GM12878 (cell line): ENCODE measurements around the gene PCSK5. TPM values are rescaled to one million over a fixed set of nuclear protein-coding genes. Genes with fewer than 3 reads are reported as not detected.

ENCODE experiments used
- ATAC-seq: fragments of 200-7000 bp; cut with Tn5 transposase; 3 replicates; pipeline ENCODE4 v1.9.1; 2020; ENCODE audit warnings: mild to moderate bottlenecking, moderate library complexity
- BruUV-seq: library from RNA; stranded (reverse); fragments of 400-500 nt; replicated peaks from 2 replicates; lab custom pipeline; 2021; lab: Mats Ljungman, UMichigan
- CTCF ChIA-PET: fragments of 300-600 bp; sonication (Branson Sonifier 250); formaldehyde crosslinking; extraction: SDS; loops from one replicate; lab custom pipeline; 2021; ENCODE audit warnings: inconsistent platforms; lab: Yijun Ruan, JAX
- POLR2A ChIA-PET: fragments of 350-600 bp; formaldehyde crosslinking; extraction: SDS; loops from one replicate; lab custom pipeline; 2021; ENCODE audit warnings: inconsistent platforms; lab: Charles Lee
- RAD21 ChIA-PET: fragments of 300-600 bp; sonication (Branson Sonifier 250); formaldehyde crosslinking; loops from one replicate; lab custom pipeline; 2023; ENCODE audit warnings: antibody characterized with exemption; ENCODE audit not compliant: unreplicated experiment; lab: Charles Lee
- SMC1A ChIA-PET: fragments of 300-600 bp; sonication (Branson Sonifier 250); formaldehyde crosslinking; loops from one replicate; lab custom pipeline; 2023; ENCODE audit not compliant: unreplicated experiment, uncharacterized antibody; lab: Charles Lee
- DNase-seq: peaks from one replicate; pipeline ENCODE4 v3.0.0-alpha.2; 2011; ENCODE audit warnings: low read depth, low spot score
- FAIRE-seq: peaks from 3 replicates; lab custom pipeline; 2011; peaks lifted over from hg19 to GRCh38; lab: Jason Lieb, UNC
- H2AFZ ChIP-seq: 2 replicates; pipeline ENCODE4 v1.6.0; 2011; ENCODE audit warnings: low read depth, low read length, control low read depth; ENCODE audit not compliant: control insufficient read depth
- H3K27ac ChIP-seq: 2 replicates; pipeline ENCODE4 v1.5.1; 2011; ENCODE audit warnings: control low read depth; ENCODE audit not compliant: control insufficient read depth, insufficient read depth
- H3K27me3 ChIP-seq, 2 experiments: replicated peaks in 1 of 2; 2 replicates each; pipeline versions ENCODE4 v1.6.0 to v1.6.1; 2011; ENCODE audit warnings: low read length in 1 of 2; ENCODE audit not compliant: control insufficient read depth in 2 of 2, insufficient read depth in 2 of 2
- H3K36me3 ChIP-seq, 2 experiments: 2 replicates each; pipeline ENCODE4 v1.5.1; 2011; ENCODE audit warnings: low read length in 1 of 2; ENCODE audit not compliant: control insufficient read depth in 2 of 2, insufficient read depth in 2 of 2
- H3K4me1 ChIP-seq: 2 replicates; pipeline ENCODE4 v1.6.1; 2011; ENCODE audit warnings: mild to moderate bottlenecking, low read length, moderate library complexity, mixed read lengths; ENCODE audit not compliant: control insufficient read depth, insufficient read depth
- H3K4me2 ChIP-seq: 2 replicates; pipeline ENCODE4 v1.6.0; 2011; ENCODE audit warnings: control low read depth; ENCODE audit not compliant: control insufficient read depth, insufficient read depth
- H3K4me3 ChIP-seq: fragments of 200-600 bp; sonication (generic); 2 replicates; pipeline ENCODE4 v1.5.1; 2016
- H3K79me2 ChIP-seq: 2 replicates; pipeline ENCODE4 v1.6.0; 2011; ENCODE audit warnings: low read length; ENCODE audit not compliant: control insufficient read depth, insufficient read depth
- H3K9ac ChIP-seq: 2 replicates; pipeline ENCODE4 v1.8.0; 2011; ENCODE audit warnings: low read length, control low read depth, mixed read lengths; ENCODE audit not compliant: control insufficient read depth, insufficient read depth
- H3K9me3 ChIP-seq: replicated peaks from 3 replicates; pipeline ENCODE4 v1.5.1; 2011; ENCODE audit warnings: mild to moderate bottlenecking, low read length; ENCODE audit not compliant: control insufficient read depth, insufficient read depth
- H4K20me1 ChIP-seq: 2 replicates; pipeline ENCODE4 v1.6.0; 2011; ENCODE audit not compliant: control insufficient read depth, insufficient read depth
- ASH2L ChIP-seq: fragments of 300-600, 200-600 bp; sonication (generic); IDR thresholded peaks from 2 replicates; pipeline ENCODE4 v1.6.1; 2017; ENCODE audit warnings: low read depth, mild to moderate bottlenecking, borderline replicate concordance
- DPF2 ChIP-seq: fragments of 450-650 bp; IDR thresholded peaks from 2 replicates; pipeline ENCODE4 v1.6.1; 2017; ENCODE audit warnings: mild to moderate bottlenecking
- ESRRA ChIP-seq: IDR thresholded peaks from 2 replicates; pipeline ENCODE4 v1.6.1; 2012; ENCODE audit warnings: mild to moderate bottlenecking, low read length, improper control_type of control experiment
- FOXK2 ChIP-seq: fragments of 450-650 bp; IDR thresholded peaks from 2 replicates; pipeline ENCODE4 v1.6.1; 2017; ENCODE audit warnings: mild to moderate bottlenecking, moderate library complexity
- MYB ChIP-seq: fragments of 150-350 bp; IDR thresholded peaks from 2 replicates; pipeline ENCODE4 v1.6.1; 2014; ENCODE audit warnings: mild to moderate bottlenecking, low read depth, low read length, borderline replicate concordance
- NFYB ChIP-seq: IDR thresholded peaks from 2 replicates; pipeline ENCODE4 v1.6.1; 2011; ENCODE audit warnings: low read depth, mild to moderate bottlenecking, low read length, improper control_type of control experiment, moderate library complexity; ENCODE audit not compliant: insufficient read depth
- ZNF217 ChIP-seq: fragments of 450-650 bp; IDR thresholded peaks from 2 replicates; pipeline ENCODE4 v1.6.1; 2017; ENCODE audit warnings: antibody characterized with exemption, mild to moderate bottlenecking
- WGBS: methylation state at CpG from one replicate; pipeline ENCODE4 v1.1.6; 2016; ENCODE audit warnings: low lambda C conversion rate; ENCODE audit not compliant: insufficient replicate concordance, insufficient coverage; ENCODE audit errors: missing lambda C conversion rate; 5-methylcytosine and 5-hydroxymethylcytosine counted together
- in situ Hi-C: fragments of 300-500 bp; cut with MboI; formaldehyde crosslinking; loops from 9 replicates; pipeline ENCODE4 v1.14.3; 2018; ENCODE audit warnings: mixed read lengths
- intact Hi-C: fragments of 100-400 bp; cut with micrococcal nuclease; formaldehyde crosslinking; loops from one replicate; pipeline ENCODE4 v1.14.2; 2022; ENCODE audit not compliant: unreplicated experiment
- polyA plus RNA-seq, 11 experiments: library from polyadenylated mRNA; depleted of rRNA in 4 of 11; unstranded in 6 of 11; stranded (reverse) in 5 of 11; fragments of >200 nt; fragmentation: Nextera tagmentation in 4 of 11; fragmentation: Illumina TruSeq in 1 of 11; extraction: Ambion mirVana in 4 of 11; extraction: Trizol in 1 of 11; gene quantifications; 1 replicate in 1 of 11; 2 replicates in 10 of 11; pipeline versions ENCODE4 v1.2.1 to v1.2.3, GENCODE V29; 2011 to 2016; ENCODE audit warnings: inconsistent platforms in 2 of 11, missing spikeins in 2 of 11, low read depth in 1 of 11
- total RNA-seq, 4 experiments: library from RNA; depleted of rRNA in 3 of 4; stranded (reverse); fragments of >200 nt in 3 of 4; fragmentation: Illumina TruSeq in 1 of 4; extraction: Trizol in 1 of 4; gene quantifications; 2 replicates each; pipeline versions ENCODE4 v1.2.1 to v1.2.3, GENCODE V29; 2013 to 2021
- TF ChIP-seq, protein P1 (sequence below): fragments of 450-650 bp; conservative IDR thresholded peaks from 2 replicates; pipeline ENCODE4 v1.6.1; 2017; ENCODE audit warnings: mild to moderate bottlenecking, moderate library complexity
- TF ChIP-seq, protein P2 (sequence below): fragments of 450-650 bp; IDR thresholded peaks from 2 replicates; pipeline ENCODE4 v1.6.1; 2014; ENCODE audit warnings: mild to moderate bottlenecking

Gene PCSK5
- total and polyA plus RNA-seq, 10 of the 15 experiments (the other 5 are each of a cell fraction or from before 2014, with no cell fraction given), result 0.01 to 0.13 (median 0.04) TPM; not detected in 3

DNA sequence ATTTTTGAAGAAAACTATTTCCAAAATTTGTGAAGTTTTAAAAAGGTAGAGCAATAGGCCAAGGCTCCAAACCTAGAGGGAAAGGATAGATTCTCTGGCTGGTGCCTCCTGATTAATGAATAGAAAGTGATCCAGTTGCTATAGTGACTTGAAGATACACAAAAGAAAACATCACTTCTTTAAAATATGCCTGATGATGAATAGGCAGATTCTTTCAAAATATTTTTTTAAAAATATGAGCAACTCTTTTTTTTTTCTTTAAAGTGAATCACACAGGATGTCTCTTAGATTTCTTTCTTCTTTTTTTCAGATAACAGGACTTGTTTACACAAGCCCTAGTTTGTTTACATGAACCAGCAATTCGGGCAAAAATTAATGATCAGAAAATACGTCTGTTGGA is 379.3 kb downstream of the PCSK5 start:
- 0% methylated on average over 2 of the region's 2 CpGs for WGBS
- Histone ChIP-seq H3K27me3 (no peaks in the 10 kb centered on the region), H3K4me2 (no peak overlapping the region), H3K4me3 (no peak overlapping the region), H3K9ac (no peak overlapping the region), H3K36me3 (no peaks in the 10 kb centered on the region), H4K20me1 (no peaks in the 10 kb centered on the region), H3K9me3 (no peaks in the 10 kb centered on the region), H2AFZ (no peak overlapping the region), H3K79me2 (no peaks in the 10 kb centered on the region), H3K4me1 (no peaks in the 10 kb centered on the region), H3K27ac (no peak overlapping the region)
- ATAC-seq (no peak), FAIRE-seq (no peak), DNase-seq (no peak)
- CTCF ChIA-PET, result no interaction called here
- in situ Hi-C loops, result no loop called here
- no TSS peak for BruUV-seq
- RAD21 ChIA-PET, result no interaction called here
- POLR2A ChIA-PET, result no interaction called here
- TF ChIP-seq ASH2L (no peak), MYB (no peak)
- intact Hi-C loops, result no loop called here
- SMC1A ChIA-PET, result no interaction called here

DNA sequence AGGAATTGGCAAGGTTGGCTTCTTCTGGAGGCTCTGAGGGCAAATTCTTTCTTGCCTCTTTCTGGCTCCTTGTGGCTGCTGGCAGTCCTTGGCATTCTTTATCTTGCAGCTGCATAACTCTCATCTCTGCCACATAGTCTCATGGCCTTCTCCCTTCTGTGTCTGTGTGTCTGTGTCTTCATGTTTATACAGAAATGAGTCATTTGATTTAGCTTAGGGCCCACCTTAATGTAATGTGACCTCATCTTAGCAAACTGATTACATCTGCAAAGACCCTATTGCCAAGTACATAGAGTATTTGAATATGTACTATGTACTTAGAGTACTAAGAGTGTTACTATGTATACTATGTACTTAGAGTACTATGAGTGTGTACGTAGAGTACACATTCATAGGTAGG is 381.3 kb downstream of the PCSK5 start:
- TF ChIP-seq, protein P1, sequence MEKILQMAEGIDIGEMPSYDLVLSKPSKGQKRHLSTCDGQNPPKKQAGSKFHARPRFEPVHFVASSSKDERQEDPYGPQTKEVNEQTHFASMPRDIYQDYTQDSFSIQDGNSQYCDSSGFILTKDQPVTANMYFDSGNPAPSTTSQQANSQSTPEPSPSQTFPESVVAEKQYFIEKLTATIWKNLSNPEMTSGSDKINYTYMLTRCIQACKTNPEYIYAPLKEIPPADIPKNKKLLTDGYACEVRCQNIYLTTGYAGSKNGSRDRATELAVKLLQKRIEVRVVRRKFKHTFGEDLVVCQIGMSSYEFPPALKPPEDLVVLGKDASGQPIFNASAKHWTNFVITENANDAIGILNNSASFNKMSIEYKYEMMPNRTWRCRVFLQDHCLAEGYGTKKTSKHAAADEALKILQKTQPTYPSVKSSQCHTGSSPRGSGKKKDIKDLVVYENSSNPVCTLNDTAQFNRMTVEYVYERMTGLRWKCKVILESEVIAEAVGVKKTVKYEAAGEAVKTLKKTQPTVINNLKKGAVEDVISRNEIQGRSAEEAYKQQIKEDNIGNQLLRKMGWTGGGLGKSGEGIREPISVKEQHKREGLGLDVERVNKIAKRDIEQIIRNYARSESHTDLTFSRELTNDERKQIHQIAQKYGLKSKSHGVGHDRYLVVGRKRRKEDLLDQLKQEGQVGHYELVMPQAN, result no peak
- TF ChIP-seq, protein P2, sequence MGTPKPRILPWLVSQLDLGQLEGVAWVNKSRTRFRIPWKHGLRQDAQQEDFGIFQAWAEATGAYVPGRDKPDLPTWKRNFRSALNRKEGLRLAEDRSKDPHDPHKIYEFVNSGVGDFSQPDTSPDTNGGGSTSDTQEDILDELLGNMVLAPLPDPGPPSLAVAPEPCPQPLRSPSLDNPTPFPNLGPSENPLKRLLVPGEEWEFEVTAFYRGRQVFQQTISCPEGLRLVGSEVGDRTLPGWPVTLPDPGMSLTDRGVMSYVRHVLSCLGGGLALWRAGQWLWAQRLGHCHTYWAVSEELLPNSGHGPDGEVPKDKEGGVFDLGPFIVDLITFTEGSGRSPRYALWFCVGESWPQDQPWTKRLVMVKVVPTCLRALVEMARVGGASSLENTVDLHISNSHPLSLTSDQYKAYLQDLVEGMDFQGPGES, result no peak
- no peak for TF ChIP-seq ESRRA
- no peak for TF ChIP-seq ZNF217
- no peak for TF ChIP-seq FOXK2
- no peak for TF ChIP-seq NFYB
- TF ChIP-seq DPF2, result no peak
- Histone ChIP-seq H4K20me1 (no peaks in the 10 kb centered on the region), H3K36me3 (no peaks in the 10 kb centered on the region), H3K27ac (no peak overlapping the region), H3K4me1 (no peaks in the 10 kb centered on the region), H2AFZ (no peak overlapping the region), H3K4me3 (no peak overlapping the region), H3K79me2 (no peaks in the 10 kb centered on the region), H3K27me3 (no peaks in the 10 kb centered on the region; a peak in 1 of 4 replicates), H3K4me2 (no peak overlapping the region), H3K9me3 (no peaks in the 10 kb centered on the region), H3K9ac (no peak overlapping the region)
- FAIRE-seq (no peak), ATAC-seq (no peak), DNase-seq (no peak)
- ChIA-PET POLR2A (no interaction called here), CTCF (interaction anchor here (1.4 kb wide), 1 partner anchor 30 kb away, joined by 3 read pairs; no protein-coding TSS in a partner anchor), RAD21 (no interaction called here), SMC1A (no interaction called here)
- in situ Hi-C loops (no loop called here), intact Hi-C loops (no loop called here)
- 9% methylated on average over 1 of the region's 1 CpG for WGBS
- no TSS peak for BruUV-seq
